Omental fat pad (tissue), 4 donors: ENCODE data around the gene PRDM7. TPM values are rescaled to one million over a fixed set of nuclear protein-coding genes. Genes with fewer than 3 reads are reported as not detected.
"Not testable (repeated sequence)": the region's sequence is repeated elsewhere in the genome, so short reads cannot be mapped to it uniquely, and the experiment has no call there.

Source experiments
- ATAC-seq: fragments of 150-250 bp; one replicate; pipeline ENCODE4 v1.9.1; 2016; ENCODE audit warnings: mild to moderate bottlenecking, moderate library complexity; ENCODE audit not compliant: low FRiP score
- DNase-seq: peaks from one replicate; pipeline ENCODE4 v3.0.0-alpha.2; 2019; ENCODE audit warnings: low spot score
- CTCF ChIP-seq, 3 donors: fragments of 450-650 bp; IDR thresholded peaks; one replicate each; pipeline ENCODE4 v1.5.1; 2016 to 2017; ENCODE audit warnings: antibody characterized with exemption in 3 of 3, mild to moderate bottlenecking in 3 of 3, moderate library complexity in 2 of 3
- total RNA-seq, 4 donors: library from RNA; depleted of rRNA; stranded (reverse); fragments of >200 nt; gene quantifications; one replicate each; pipeline ENCODE4 v1.1.0, GENCODE V29; 2016

The PRDM7 gene
- total RNA-seq, 4 donors from 2014 or later = not detected

- DNase-seq (no peak), ATAC-seq (no peak)
- TF ChIP-seq CTCF (IDR thresholded peaks at IDR 0.05) = no peak
Measured at GRCh38 chr16:90070440-90070839, 6.7 kb downstream of the PRDM7 start.

- ATAC-seq = no peak
- no peak for DNase-seq
- no peak for TF ChIP-seq CTCF (IDR thresholded peaks at IDR 0.05)
Measured at GRCh38 chr16:90061437-90061836, 15.7 kb downstream of the PRDM7 start.

GRCh38 chr16:90057738-90058173 is 19.4 kb downstream of the PRDM7 start:
- ATAC-seq (peak; percentile 37), DNase-seq (no peak)
- TF ChIP-seq CTCF (IDR thresholded peaks at IDR 0.05) = no peak

- ATAC-seq, DNase-seq: not testable (repeated sequence)
Measured at GRCh38 chr16:90056521-90056920, 20.6 kb downstream of the PRDM7 start.

- no peak for DNase-seq
- no peak for TF ChIP-seq CTCF (IDR thresholded peaks at IDR 0.05)
- no peak for ATAC-seq
Measured at GRCh38 chr16:90055371-90055770, 21.8 kb downstream of the PRDM7 start.

- DNase-seq (no peak), ATAC-seq (no peak)
- no peak for TF ChIP-seq CTCF (IDR thresholded peaks at IDR 0.05)
Measured at GRCh38 chr16:90054554-90054953, 22.6 kb downstream of the PRDM7 start.

- ATAC-seq (no peak), DNase-seq (no peak)
- TF ChIP-seq CTCF (IDR thresholded peaks at IDR 0.05) = no peak
Measured at GRCh38 chr16:90053902-90054500, 23.1 kb downstream of the PRDM7 start.
